Thyroid gland (tissue), 4 donors: ENCODE data around the gene IRF2BPL.

Source experiments
- CTCF ChIP-seq, 6 experiments: fragments of 200-600 bp in 3 of 6; fragments of 450-650 bp in 3 of 6; sonication (generic) in 3 of 6; IDR thresholded peaks; one replicate each; pipeline ENCODE4 v1.5.1; 2016 to 2019; ENCODE audit warnings: antibody characterized with exemption in 6 of 6, mild to moderate bottlenecking in 2 of 6, inconsistent platforms in 1 of 6, moderate library complexity in 1 of 6
- POLR2A ChIP-seq, 2 donors: fragments of 450-650 bp; IDR thresholded peaks; one replicate each; pipeline ENCODE4 v1.6.1; 2017; ENCODE audit warnings: antibody characterized with exemption in 2 of 2, mild to moderate bottlenecking in 2 of 2, moderate library complexity in 1 of 2

GRCh38 chr14:76996563-76997146 lies 31.9 kb downstream of the IRF2BPL start:
- TF ChIP-seq CTCF (IDR thresholded peaks at IDR 0.05), result no peak
- no peak for TF ChIP-seq POLR2A (IDR thresholded peaks at IDR 0.05)
